Mucosa of descending colon (tissue), 3 donors: Measurements from ENCODE around the gene ZFP2. TPM values are rescaled to one million over a fixed set of nuclear protein-coding genes. Genes with fewer than 3 reads are reported as not detected.
"Not testable (repeated sequence)": the region's sequence is repeated elsewhere in the genome, so short reads cannot be mapped to it uniquely, and the experiment has no call there.

Experiments
- ATAC-seq: fragments of 200-7000 bp; cut with Tn5 transposase; one replicate; pipeline ENCODE4 v1.9.1; 2020; ENCODE audit warnings: mild to moderate bottlenecking, moderate library complexity
- DNase-seq, 3 donors: peaks; one replicate each; pipeline ENCODE4 v3.0.0-alpha.2; 2020
- H3K36me3 ChIP-seq: fragments of 200-600 bp; one replicate; pipeline ENCODE4 v1.8.0; 2021; ENCODE audit warnings: low read depth, mild to moderate bottlenecking
- H3K4me1 ChIP-seq: fragments of 200-600 bp; one replicate; pipeline ENCODE4 v1.8.0; 2021; ENCODE audit warnings: low read depth, mild to moderate bottlenecking
- H3K4me3 ChIP-seq: fragments of 200-600 bp; one replicate; pipeline ENCODE4 v1.8.0; 2021; ENCODE audit warnings: mild to moderate bottlenecking
- H3K9me3 ChIP-seq: fragments of 200-600 bp; one replicate; pipeline ENCODE4 v1.8.0; 2021; ENCODE audit warnings: mild to moderate bottlenecking
- CTCF ChIP-seq: fragments of 200-600 bp; IDR thresholded peaks from one replicate; pipeline ENCODE4 v1.8.0; 2022; ENCODE audit warnings: antibody characterized with exemption, mild to moderate bottlenecking
- intact Hi-C, 2 donors: fragments of 100-400 bp; cut with DNase I in 1 of 2; cut with micrococcal nuclease in 1 of 2; formaldehyde crosslinking; loops; one replicate each; pipeline versions ENCODE4 v1.11.0 to v1.11.1; 2022; cut with DNase I, micrococcal nuclease
- total RNA-seq, 3 donors: library from RNA; stranded (reverse); fragmentation: NEBNext Ultra II Directional in 2 of 3; extraction: Animal tissue kit (Norgen Biotek cat#: 25700) in 2 of 3; gene quantifications; one replicate each; pipeline versions ENCODE4 v1.2.1 to v1.2.4, GENCODE V29; 2021 to 2023
- donor health status: DM: no; HTN: no; CAD: no; lungs with moderate emphysema.
- donor health status: DM: no; HTN: no; CAD: no.
- donor health status: DM: no; HTN: yes; CAD: no.

ZFP2 gene
- total RNA-seq, 3 donors from 2014 or later: 0.93 to 3.2 (median 1.1) TPM

- no peak for ATAC-seq
- Histone ChIP-seq H3K36me3 (no peaks in the 10 kb centered on the region), H3K9me3 (no peaks in the 10 kb centered on the region), H3K4me3 (no peak overlapping the region), H3K4me1 (no peaks in the 10 kb centered on the region)
- intact Hi-C loops: no loop called here
- no peak for TF ChIP-seq CTCF
- no peak for DNase-seq
Observed at GRCh38 chr5:178861627-178862026, 34.1 kb upstream of the ZFP2 start.

- intact Hi-C loops: no loop called here
- TF ChIP-seq CTCF: no peak
- ATAC-seq (no peak), DNase-seq (no peak)
- Histone ChIP-seq H3K4me3 (no peak overlapping the region), H3K4me1 (no peaks in the 10 kb centered on the region), H3K36me3 (no peaks in the 10 kb centered on the region), H3K9me3 (peaks cover 10% of the 10 kb centered on the region)
Observed at GRCh38 chr5:178866946-178867345, 28.8 kb upstream of the ZFP2 start.

GRCh38 chr5:178869577-178869976 is 26.1 kb upstream of the ZFP2 start:
- no peaks in the 10 kb centered on the region for H3K36me3 ChIP-seq
- ATAC-seq (no peak), DNase-seq (no peak)

GRCh38 chr5:178870411-178870810 is 25.3 kb upstream of the ZFP2 start:
- ATAC-seq (no peak), DNase-seq (no peak)
- no peak for TF ChIP-seq CTCF
- Histone ChIP-seq H3K4me1 (no peaks in the 10 kb centered on the region), H3K4me3 (no peak overlapping the region), H3K36me3 (peaks cover 3% of the 10 kb centered on the region), H3K9me3 (peaks cover 41% of the 10 kb centered on the region)
- intact Hi-C loops: no loop called here

More at GRCh38 chr5:178869577-178869976, 26.1 kb upstream of the ZFP2 start:
- intact Hi-C loops: no loop called here
- Histone ChIP-seq H3K4me1 (no peaks in the 10 kb centered on the region), H3K9me3 (peaks cover 32% of the 10 kb centered on the region), H3K4me3 (no peak overlapping the region)
- no peak for TF ChIP-seq CTCF

- Histone ChIP-seq H3K36me3 (peaks cover 7% of the 10 kb centered on the region), H3K4me1 (no peaks in the 10 kb centered on the region), H3K4me3 (no peak overlapping the region), H3K9me3 (peaks cover 60% of the 10 kb centered on the region)
- no peak for DNase-seq
- no peak for TF ChIP-seq CTCF
- intact Hi-C loops: no loop called here
- no peak for ATAC-seq
Observed at GRCh38 chr5:178872302-178872701, 23.4 kb upstream of the ZFP2 start.

- H3K36me3 ChIP-seq, intact Hi-C loops, H3K4me1 ChIP-seq, ATAC-seq, H3K4me3 ChIP-seq, DNase-seq: not testable (repeated sequence)
- H3K9me3 ChIP-seq: peaks cover 99% of the 10 kb centered on the region
Observed at GRCh38 chr5:178883115-178883694, 12.5 kb upstream of the ZFP2 start.
